GM12874 (cell line): ENCODE measurements around the gene MS4A6A.

ENCODE experiments used
- TF ChIP-seq, protein P1 (sequence below): IDR thresholded peaks from 2 replicates; pipeline ENCODE4 v1.5.1; 2011; ENCODE audit warnings: low read depth, mild to moderate bottlenecking, control low read depth, low read length, moderate library complexity; ENCODE audit not compliant: insufficient read depth

Gene MS4A6A

GRCh38 chr11:60130496-60130895 is 52.4 kb downstream of the MS4A6A start:
- TF ChIP-seq, protein P1, sequence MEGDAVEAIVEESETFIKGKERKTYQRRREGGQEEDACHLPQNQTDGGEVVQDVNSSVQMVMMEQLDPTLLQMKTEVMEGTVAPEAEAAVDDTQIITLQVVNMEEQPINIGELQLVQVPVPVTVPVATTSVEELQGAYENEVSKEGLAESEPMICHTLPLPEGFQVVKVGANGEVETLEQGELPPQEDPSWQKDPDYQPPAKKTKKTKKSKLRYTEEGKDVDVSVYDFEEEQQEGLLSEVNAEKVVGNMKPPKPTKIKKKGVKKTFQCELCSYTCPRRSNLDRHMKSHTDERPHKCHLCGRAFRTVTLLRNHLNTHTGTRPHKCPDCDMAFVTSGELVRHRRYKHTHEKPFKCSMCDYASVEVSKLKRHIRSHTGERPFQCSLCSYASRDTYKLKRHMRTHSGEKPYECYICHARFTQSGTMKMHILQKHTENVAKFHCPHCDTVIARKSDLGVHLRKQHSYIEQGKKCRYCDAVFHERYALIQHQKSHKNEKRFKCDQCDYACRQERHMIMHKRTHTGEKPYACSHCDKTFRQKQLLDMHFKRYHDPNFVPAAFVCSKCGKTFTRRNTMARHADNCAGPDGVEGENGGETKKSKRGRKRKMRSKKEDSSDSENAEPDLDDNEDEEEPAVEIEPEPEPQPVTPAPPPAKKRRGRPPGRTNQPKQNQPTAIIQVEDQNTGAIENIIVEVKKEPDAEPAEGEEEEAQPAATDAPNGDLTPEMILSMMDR, result peak; percentile 38

DNA sequence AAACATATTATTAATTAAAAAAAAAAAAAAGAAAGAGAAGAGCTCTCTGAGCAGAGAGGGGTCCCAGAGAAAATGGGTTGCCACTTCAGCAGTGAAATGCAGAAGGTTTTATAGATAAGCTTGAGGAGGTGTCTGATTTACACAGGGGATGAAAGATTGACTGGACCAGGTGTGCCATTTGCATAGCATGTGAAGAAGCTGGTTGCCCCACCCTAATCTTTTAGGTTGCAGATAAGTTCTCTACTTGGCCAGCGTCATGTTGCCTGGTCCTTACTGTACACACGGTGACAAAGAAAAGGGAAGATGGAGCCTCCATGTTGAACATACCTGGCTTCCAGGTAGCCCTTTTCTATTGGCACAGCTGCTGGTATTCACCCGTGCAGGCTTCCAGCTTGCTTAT is 53.0 kb downstream of the MS4A6A start:
- TF ChIP-seq, protein P1, result no peak

GRCh38 chr11:60128376-60128775 is 54.5 kb downstream of the MS4A6A start:
- TF ChIP-seq, protein P1, result no peak

DNA sequence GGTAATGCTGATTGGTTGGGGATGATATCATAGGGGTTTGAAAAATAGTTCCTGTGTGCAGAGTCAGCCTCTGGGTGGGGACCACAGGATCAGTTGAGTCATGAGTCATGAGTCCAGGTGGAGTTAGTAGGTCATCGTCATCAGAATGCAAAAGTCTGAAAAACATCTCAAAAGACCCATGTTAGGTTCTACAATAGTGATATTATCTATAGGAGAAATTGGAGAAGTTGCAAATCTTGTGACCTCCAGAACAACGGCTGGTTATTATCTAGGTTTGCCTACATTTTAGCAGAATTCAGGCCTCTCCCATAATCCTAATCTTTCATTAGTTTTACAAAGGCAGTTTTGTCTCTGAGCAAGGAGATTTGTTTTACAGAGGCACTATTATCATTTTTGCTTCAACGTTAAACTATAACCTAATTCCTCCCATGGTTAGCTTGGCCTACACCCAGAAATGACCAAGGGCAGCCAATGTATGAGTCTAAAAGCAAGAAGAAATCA is 55.5 kb downstream of the MS4A6A start:
- TF ChIP-seq, protein P1, result no peak

DNA sequence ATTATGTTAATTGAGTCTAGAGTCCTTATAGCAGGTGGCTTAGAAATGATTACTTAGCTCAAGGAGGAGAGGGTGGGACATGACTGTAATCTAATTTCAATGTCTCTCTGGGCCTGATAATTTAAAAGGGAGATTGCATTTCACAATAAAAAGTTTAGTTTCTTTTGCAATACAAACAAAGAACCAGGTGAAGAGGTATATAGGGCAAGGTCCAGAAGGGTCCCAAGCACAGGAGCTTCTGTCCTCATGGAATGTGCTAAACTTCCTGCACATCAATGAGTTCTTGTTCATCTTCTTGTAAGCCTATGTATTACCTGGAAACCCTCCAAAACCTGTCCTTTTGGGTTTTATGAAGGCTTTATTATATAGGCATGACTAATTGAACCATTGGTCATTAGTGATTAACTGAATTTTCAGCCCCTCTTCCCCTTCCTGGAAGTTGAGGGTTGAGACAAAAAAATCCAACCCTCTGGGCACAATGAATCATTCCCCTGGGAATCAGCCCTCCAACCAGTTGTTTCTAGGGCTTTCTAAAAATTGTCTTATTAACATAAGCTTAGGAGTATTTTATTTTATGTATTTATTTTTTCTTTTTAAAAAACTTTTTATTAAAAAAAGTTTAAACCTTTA is 56.8 kb downstream of the MS4A6A start:
- TF ChIP-seq, protein P1, result no peak

DNA sequence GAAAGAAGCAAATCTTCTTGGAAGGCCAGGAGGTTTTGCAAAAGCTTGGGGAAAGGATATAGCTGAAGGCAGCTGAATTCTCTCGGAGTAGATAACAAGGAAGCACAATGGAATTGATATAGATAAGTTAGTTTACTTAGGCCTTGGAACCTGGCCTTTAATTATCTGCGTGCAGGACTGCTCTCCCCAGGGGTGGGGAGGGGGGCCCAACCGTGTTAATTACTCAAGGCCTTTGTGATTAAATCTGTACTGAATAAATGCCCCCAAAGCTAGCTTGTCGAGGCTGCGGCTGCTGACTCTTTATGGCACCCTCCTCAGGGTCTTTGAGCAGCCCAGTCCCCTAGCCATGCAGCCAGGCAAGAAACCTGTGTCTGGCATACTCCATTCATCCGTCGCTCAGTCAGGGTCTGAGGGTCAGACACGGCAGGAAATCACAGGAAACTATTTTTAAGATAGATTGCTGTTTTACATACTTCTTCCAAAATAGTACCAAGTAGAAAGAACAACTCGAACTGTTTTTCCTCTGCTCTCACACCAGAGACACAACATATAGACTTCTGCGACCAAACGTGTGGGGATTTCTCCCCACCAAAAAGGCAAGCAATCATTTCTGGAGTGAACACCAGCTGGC is 58.0 kb downstream of the MS4A6A start:
- TF ChIP-seq, protein P1, result no peak
